Smooth muscle cell of the brain vasculature (primary cell): ENCODE data around the gene CARM1.
A peak's percentile ranks its signal among the peaks of the same experiment; 100 is the strongest.
"Not testable (repeated sequence)": the region's sequence is repeated elsewhere in the genome, so short reads cannot be mapped to it uniquely, and the experiment has no call there.

Source experiments
- DNase-seq: peaks from one replicate; pipeline ENCODE4 v3.0.0-alpha.2; 2012; ENCODE audit warnings: low read depth, low spot score

The CARM1 gene

GRCh38 chr19:10870955-10871603 is at the start of gene CARM1:
Gene CARM1 (plus strand): TSS chr19:10871553. CDS start chr19:10871703, 150 bp downstream.
- DNase-seq, result peak; percentile 97

- DNase-seq, result no peak
Measured at GRCh38 chr19:10823690-10824089, 47.7 kb upstream of the CARM1 start.

- DNase-seq, result no peak
Measured at GRCh38 chr19:10826231-10826630, 45.1 kb upstream of the CARM1 start.

- no peak for DNase-seq
Measured at GRCh38 chr19:10826846-10827245, 44.5 kb upstream of the CARM1 start.

- no peak for DNase-seq
Measured at GRCh38 chr19:10828981-10829821, 42.2 kb upstream of the CARM1 start.

- DNase-seq, result no peak
Measured at GRCh38 chr19:10829967-10830366, 41.4 kb upstream of the CARM1 start.

- no peak for DNase-seq
Measured at GRCh38 chr19:10830370-10830769, 41.0 kb upstream of the CARM1 start.

GRCh38 chr19:10830931-10831779 is 40.2 kb upstream of the CARM1 start:
- DNase-seq, result no peak

- no peak for DNase-seq
Measured at GRCh38 chr19:10831987-10832938, 39.1 kb upstream of the CARM1 start.

- no peak for DNase-seq
Measured at GRCh38 chr19:10832939-10833296, 38.4 kb upstream of the CARM1 start.

GRCh38 chr19:10835089-10835753 is 36.1 kb upstream of the CARM1 start:
- peak; percentile 96 for DNase-seq

- DNase-seq, result peak; percentile 89
Measured at GRCh38 chr19:10835754-10836478, 35.4 kb upstream of the CARM1 start, which contains the start of gene TMED1. Gene TMED1 (minus strand): TSS chr19:10836212. CDS start chr19:10836191, 21 bp downstream.

- DNase-seq, result no peak
Measured at GRCh38 chr19:10836479-10837330, 34.6 kb upstream of the CARM1 start.

GRCh38 chr19:10837649-10838048 is 33.7 kb upstream of the CARM1 start:
- not testable (repeated sequence) for DNase-seq

- DNase-seq, result no peak
Measured at GRCh38 chr19:10838377-10838776, 33.0 kb upstream of the CARM1 start.

- DNase-seq, result no peak
Measured at GRCh38 chr19:10839114-10840050, 32.0 kb upstream of the CARM1 start.

- DNase-seq, result no peak
Measured at GRCh38 chr19:10842788-10843187, 28.6 kb upstream of the CARM1 start.
